Ovary (tissue), 10 donors: Measurements from ENCODE around the gene SUMF1. TPM values are rescaled to one million over a fixed set of nuclear protein-coding genes. Genes with fewer than 3 reads are reported as not detected.
A peak's percentile ranks its signal among the peaks of the same experiment; 100 is the strongest.

Source experiments
- DNase-seq, 5 donors: peaks; one replicate each; pipeline ENCODE4 v3.0.0-alpha.2; 2019 to 2020
- H3K27ac ChIP-seq, 2 donors: fragments of 200-600 bp; one replicate each; pipeline versions ENCODE4 v1.5.1 to v1.8.0; 2019 to 2022
- H3K27me3 ChIP-seq: fragments of 200-600 bp; one replicate; pipeline ENCODE4 v1.8.0; 2022
- H3K36me3 ChIP-seq: fragments of 200-600 bp; sonication (generic); one replicate; pipeline ENCODE4 v1.5.1; 2019
- H3K4me1 ChIP-seq: one replicate; pipeline ENCODE4 v1.8.1; 2013; ENCODE audit warnings: mild to moderate bottlenecking, moderate library complexity; ENCODE audit not compliant: insufficient read depth
- H3K4me3 ChIP-seq: fragments of 200-600 bp; sonication (generic); one replicate; pipeline ENCODE4 v1.5.1; 2017
- H3K9me3 ChIP-seq, 2 donors: fragments of 200-600 bp in 1 of 2; sonication (generic) in 1 of 2; one replicate each; pipeline versions ENCODE4 v1.5.1 to v1.8.1; 2013 to 2019; ENCODE audit warnings: mild to moderate bottlenecking in 1 of 2, moderate library complexity in 1 of 2
- CTCF ChIP-seq, 3 donors: fragments of 450-650 bp in 2 of 3; fragments of 200-600 bp in 1 of 3; IDR thresholded peaks; one replicate each; pipeline versions ENCODE4 v1.5.1 to v1.8.0; 2016 to 2022; ENCODE audit warnings: antibody characterized with exemption in 3 of 3, mild to moderate bottlenecking in 1 of 3
- EP300 ChIP-seq: sonication (generic); formaldehyde crosslinking; IDR thresholded peaks from one replicate; pipeline ENCODE4 v1.6.1; 2017; ENCODE audit warnings: antibody characterized with exemption
- POLR2A ChIP-seq: fragments of 450-650 bp; IDR thresholded peaks from one replicate; pipeline ENCODE4 v1.6.1; 2017; ENCODE audit warnings: antibody characterized with exemption, mild to moderate bottlenecking, moderate library complexity
- WGBS, 3 donors: extraction: QIAGEN DNeasy Blood & Tissue Kit in 1 of 3; methylation state at CpG; one replicate each; pipeline versions ENCODE4 v1.1.5 to v1.1.7; 2013 to 2017; 5-methylcytosine and 5-hydroxymethylcytosine counted together
- intact Hi-C, 4 donors: fragments of 100-400 bp; cut with DNase I; formaldehyde crosslinking; loops; one replicate each; pipeline versions ENCODE4 v1.11.0 to v1.15.1; 2022 to 2023
- long read RNA-seq, 3 donors: library from polyadenylated mRNA in 2 of 3; unstranded in 2 of 3; transcript quantifications; one replicate each; pipeline ENCODE4 v2.0.0 and lab custom pipeline, GENCODE V29; 2021 to 2026
- polyA plus RNA-seq, 2 donors: library from polyadenylated mRNA; stranded (reverse); fragments of 200-250 nt in 1 of 2; fragments of 350-450 nt in 1 of 2; fragmentation: Illumina TruSeq in 1 of 2; extraction: RNeasy Lipid Tissue Mini Kit (QIAGEN cat#74804) in 1 of 2; gene quantifications; one replicate each; pipeline ENCODE4 v1.2.3, GENCODE V29; 2013 to 2014
- total RNA-seq, 7 donors: library from RNA; depleted of rRNA in 2 of 7; stranded (reverse); fragments of >200 nt in 2 of 7; fragmentation: NEBNext Ultra II Directional in 3 of 7; extraction: Animal tissue kit (Norgen Biotek cat#: 25700) in 3 of 7; gene quantifications; one replicate each; pipeline versions ENCODE4 v1.1.0 to v1.2.4, GENCODE V29; 2016 to 2023
- donor health status: DM: no; HTN: no; CAD: no; lungs with moderate emphysema.
- donor health status: DM: no; HTN: no; CAD: no.
- donor health status: Bipolar disorder and iron deficiency.
- donor health status: DM: yes; HTN: yes; CAD: no.
- donor health status: DM: no; HTN: no; CAD: no.
- donor health status: DM: yes; HTN: yes; CAD: no.

SUMF1 gene
- total RNA-seq: 10 to 100 TPM; 21.3 to 57.2 (median 24.7) TPM
- polyA plus RNA-seq: 10 to 100 TPM; 17.6 to 31.0 TPM
- long read RNA-seq, donor 1, transcript SUMF1-202 (8 exons, 1,447 nt): minor isoform, 14 of 283 reads
- long read RNA-seq, donor 1, transcript SUMF1-203 (8 exons, 1,128 nt): minor isoform, 10 of 283 reads
- long read RNA-seq, donor 1, transcript SUMF1-201 (9 exons, 2,159 nt): major isoform, 235 of 283 reads
- long read RNA-seq, donor 1, partial matches to known transcripts: 4 of 283 reads
- long read RNA-seq, donor 1, other reads (novel, unspliced or antisense): 18 of 283 reads
- long read RNA-seq, donor 2, transcript SUMF1-201 (9 exons, 2,159 nt): major isoform, 10 of 11 reads
- long read RNA-seq, donor 2, partial matches to known transcripts: 0 of 11 reads
- long read RNA-seq, donor 2, other reads (novel, unspliced or antisense): 0 of 11 reads
- long read RNA-seq, donor 3, transcript SUMF1-201 (9 exons, 2,159 nt): major isoform, 68 of 79 reads
- long read RNA-seq, donor 3, partial matches to known transcripts: 0 of 79 reads
- long read RNA-seq, donor 3, other reads (novel, unspliced or antisense): 7 of 79 reads

GRCh38 chr3:4466741-4467521, at the start of gene SUMF1:
Gene SUMF1 (minus strand): TSS chr3:4467269. CDS start chr3:4467245, 24 bp downstream.
- Histone ChIP-seq H3K9me3 (no peaks in the 10 kb centered on the region), H3K27me3 (no peaks in the 10 kb centered on the region), H3K4me3 (peak within 1 kb of the TSS; percentile 69), H3K27ac (peak within 1 kb of the TSS; percentile 72 to 84), H3K36me3 (no peaks in the 10 kb centered on the region), H3K4me1 (peaks cover 3% of the 10 kb centered on the region)
- intact Hi-C loops: no loop called here
- 0 to 1% (median 1%) methylated on average over 36 to 47 of the region's 47 CpGs for WGBS, 3 donors
- TF ChIP-seq EP300: no peak
- peak; percentile 23 for TF ChIP-seq POLR2A
- DNase-seq: peak; percentile 73 to 85 (median 77)

- WGBS, 3 donors: 69 to 76% (median 74%) methylated on average over 7 of the region's 7 CpGs
- no peak overlapping the region for H3K27ac ChIP-seq
- no peak overlapping the region for H3K4me3 ChIP-seq
- no peaks in the 10 kb centered on the region for H3K9me3 ChIP-seq
- intact Hi-C loops: no loop called here
- H3K27me3 ChIP-seq: no peaks in the 10 kb centered on the region
- no peak for DNase-seq
- TF ChIP-seq CTCF (IDR thresholded peaks at IDR 0.05): no peak
- no peak for TF ChIP-seq EP300
- no peak for TF ChIP-seq POLR2A
- H3K36me3 ChIP-seq: no peaks in the 10 kb centered on the region
- H3K4me1 ChIP-seq: peaks cover 29% of the 10 kb centered on the region
Observed at GRCh38 chr3:4515916-4516579, 49.0 kb upstream of the SUMF1 start.

GRCh38 chr3:4514916-4515315, 47.8 kb upstream of the SUMF1 start:
- no peak for TF ChIP-seq EP300
- TF ChIP-seq POLR2A: no peak
- TF ChIP-seq CTCF (IDR thresholded peaks at IDR 0.05): no peak
- peaks cover 28% of the 10 kb centered on the region for H3K4me1 ChIP-seq
- DNase-seq: no peak
- H3K27me3 ChIP-seq: no peaks in the 10 kb centered on the region
- H3K27ac ChIP-seq: no peak overlapping the region
- 24 to 47% (median 39%) methylated on average over 1 of the region's 1 CpG for WGBS, 3 donors
- H3K9me3 ChIP-seq: no peaks in the 10 kb centered on the region
- H3K4me3 ChIP-seq: no peak overlapping the region
- intact Hi-C loops: no loop called here
- H3K36me3 ChIP-seq: no peaks in the 10 kb centered on the region

DNA sequence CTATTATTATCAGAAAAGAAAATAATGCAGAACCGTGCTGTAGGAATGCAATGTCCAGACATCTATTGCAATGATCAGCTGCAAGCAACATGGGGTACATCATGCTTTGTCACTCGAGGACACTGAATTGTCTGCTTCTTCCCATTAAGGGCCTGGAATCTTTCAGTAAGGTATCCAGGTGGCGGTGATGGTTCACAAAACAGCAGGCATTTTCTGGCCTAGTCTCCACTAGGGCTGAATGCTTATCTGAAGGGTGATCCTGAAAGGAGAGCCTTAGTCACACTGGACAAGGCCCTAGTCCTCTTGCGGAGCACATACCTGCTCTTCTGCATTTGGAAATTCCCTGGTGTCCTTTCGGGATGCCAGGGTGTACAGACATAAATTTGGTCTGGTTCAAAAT, 47.3 kb upstream of the SUMF1 start:
- WGBS, 3 donors: 78 to 84% (median 78%) methylated on average over 5 of the region's 5 CpGs
- H3K27ac ChIP-seq: no peak overlapping the region
- H3K36me3 ChIP-seq: no peaks in the 10 kb centered on the region
- TF ChIP-seq POLR2A: no peak
- no peak for TF ChIP-seq EP300
- TF ChIP-seq CTCF (IDR thresholded peaks at IDR 0.05): no peak
- no peak overlapping the region for H3K4me3 ChIP-seq
- DNase-seq: no peak
- H3K4me1 ChIP-seq: peaks cover 24% of the 10 kb centered on the region
- H3K27me3 ChIP-seq: no peaks in the 10 kb centered on the region
- no peaks in the 10 kb centered on the region for H3K9me3 ChIP-seq
- intact Hi-C loops: no loop called here
